Measurements from ENCODE around the gene DTNB.
A peak's percentile ranks its signal among the peaks of the same experiment; 100 is the strongest.
"Not testable (repeated sequence)": the region's sequence is repeated elsewhere in the genome, so short reads cannot be mapped to it uniquely, and the experiment has no call there.

Gene DTNB

GRCh38 chr2:25642298-25642697 is 31.1 kb downstream of the DTNB start:
- no peak for DNase-seq (ENCODE audit: low spot score in 2 of 2)
- Mint-ChIP-seq H3K27ac (ENCODE audit: low read depth) (no peak overlapping the region), H3K9me3 (no peaks in the 10 kb centered on the region), H3K4me3 (no peak overlapping the region), H3K36me3 (ENCODE audit: insufficient read depth) (no peaks in the 10 kb centered on the region), H3K27me3 (no peaks in the 10 kb centered on the region), H3K4me1 (no peaks in the 10 kb centered on the region)
- ATAC-seq (replicated peaks; ENCODE audit: extremely low read depth, poor library complexity, severe bottlenecking), result no peak

GRCh38 chr2:25639696-25640095 is 33.7 kb downstream of the DTNB start:
- no peak overlapping the region for H3K4me3 Mint-ChIP-seq

GRCh38 chr2:25639131-25639530 is 34.2 kb downstream of the DTNB start:
- H3K36me3 Mint-ChIP-seq (ENCODE audit: insufficient read depth), result no peaks in the 10 kb centered on the region
- no peaks in the 10 kb centered on the region for H3K27me3 Mint-ChIP-seq
- H3K9me3 Mint-ChIP-seq, result no peaks in the 10 kb centered on the region
- no peak overlapping the region for H3K4me3 Mint-ChIP-seq
- H3K27ac Mint-ChIP-seq (ENCODE audit: low read depth), result no peak overlapping the region
- no peak for ATAC-seq (replicated peaks; ENCODE audit: extremely low read depth, poor library complexity, severe bottlenecking)
- DNase-seq (ENCODE audit: low spot score in 2 of 2), result no peak
- H3K4me1 Mint-ChIP-seq, result no peaks in the 10 kb centered on the region

More at GRCh38 chr2:25639696-25640095, 33.7 kb downstream of the DTNB start:
- Mint-ChIP-seq H3K27me3 (no peaks in the 10 kb centered on the region), H3K36me3 (ENCODE audit: insufficient read depth) (no peaks in the 10 kb centered on the region), H3K9me3 (no peaks in the 10 kb centered on the region), H3K4me1 (no peaks in the 10 kb centered on the region), H3K27ac (ENCODE audit: low read depth) (no peak overlapping the region)
- DNase-seq (ENCODE audit: low spot score in 2 of 2) (no peak), ATAC-seq (replicated peaks; ENCODE audit: extremely low read depth, poor library complexity, severe bottlenecking) (no peak)

GRCh38 chr2:25635797-25636196 is 37.6 kb downstream of the DTNB start:
- Mint-ChIP-seq H3K4me1 (no peaks in the 10 kb centered on the region), H3K9me3 (no peaks in the 10 kb centered on the region), H3K27me3 (no peaks in the 10 kb centered on the region), H3K4me3 (no peak overlapping the region), H3K36me3 (ENCODE audit: insufficient read depth) (peaks cover 2% of the 10 kb centered on the region), H3K27ac (ENCODE audit: low read depth) (no peak overlapping the region)
- DNase-seq (ENCODE audit: low spot score in 2 of 2) (no peak), ATAC-seq (replicated peaks; ENCODE audit: extremely low read depth, poor library complexity, severe bottlenecking) (no peak)

- not testable (repeated sequence) for H3K27me3 Mint-ChIP-seq; DNase-seq (ENCODE audit: low spot score in 2 of 2); H3K4me1 Mint-ChIP-seq; H3K27ac Mint-ChIP-seq (ENCODE audit: low read depth); H3K4me3 Mint-ChIP-seq; H3K9me3 Mint-ChIP-seq; ATAC-seq (replicated peaks; ENCODE audit: extremely low read depth, poor library complexity, severe bottlenecking); H3K36me3 Mint-ChIP-seq (ENCODE audit: insufficient read depth)
Observed at GRCh38 chr2:25633801-25634200, 39.6 kb downstream of the DTNB start.

- ATAC-seq (replicated peaks; ENCODE audit: extremely low read depth, poor library complexity, severe bottlenecking), result no peak
- no peaks in the 10 kb centered on the region for H3K4me1 Mint-ChIP-seq
- DNase-seq (ENCODE audit: low spot score in 2 of 2), result no peak
Observed at GRCh38 chr2:25632396-25632795, 41.0 kb downstream of the DTNB start.

GRCh38 chr2:25624635-25625034 is 48.7 kb downstream of the DTNB start:
- Mint-ChIP-seq H3K9me3 (no peaks in the 10 kb centered on the region), H3K27ac (ENCODE audit: low read depth) (no peak overlapping the region), H3K27me3 (no peaks in the 10 kb centered on the region), H3K4me3 (no peak overlapping the region), H3K4me1 (no peaks in the 10 kb centered on the region), H3K36me3 (ENCODE audit: insufficient read depth) (peaks cover 16% of the 10 kb centered on the region)
- ATAC-seq (replicated peaks; ENCODE audit: extremely low read depth, poor library complexity, severe bottlenecking) (no peak), DNase-seq (ENCODE audit: low spot score in 2 of 2) (no peak)

More at GRCh38 chr2:25632396-25632795, 41.0 kb downstream of the DTNB start:
- no peaks in the 10 kb centered on the region for H3K27me3 Mint-ChIP-seq
- no peaks in the 10 kb centered on the region for H3K9me3 Mint-ChIP-seq
- no peak overlapping the region for H3K27ac Mint-ChIP-seq (ENCODE audit: low read depth)
- peaks cover 4% of the 10 kb centered on the region for H3K36me3 Mint-ChIP-seq (ENCODE audit: insufficient read depth)
- no peak overlapping the region for H3K4me3 Mint-ChIP-seq

GRCh38 chr2:25623361-25623760 is 50.0 kb downstream of the DTNB start:
- DNase-seq (ENCODE audit: low spot score in 2 of 2) (no peak), ATAC-seq (replicated peaks; ENCODE audit: extremely low read depth, poor library complexity, severe bottlenecking) (no peak)
- H3K4me1 Mint-ChIP-seq, result no peaks in the 10 kb centered on the region
- peaks cover 16% of the 10 kb centered on the region for H3K36me3 Mint-ChIP-seq (ENCODE audit: insufficient read depth)
- H3K27ac Mint-ChIP-seq (ENCODE audit: low read depth), result no peak overlapping the region
- H3K27me3 Mint-ChIP-seq, result no peaks in the 10 kb centered on the region
- no peak overlapping the region for H3K4me3 Mint-ChIP-seq
- H3K9me3 Mint-ChIP-seq, result no peaks in the 10 kb centered on the region

GRCh38 chr2:25620711-25621110 is 52.7 kb downstream of the DTNB start:
- Mint-ChIP-seq H3K36me3 (ENCODE audit: insufficient read depth) (peaks cover 10% of the 10 kb centered on the region), H3K4me3 (no peak overlapping the region), H3K27ac (ENCODE audit: low read depth) (no peak overlapping the region), H3K9me3 (no peaks in the 10 kb centered on the region), H3K4me1 (no peaks in the 10 kb centered on the region), H3K27me3 (no peaks in the 10 kb centered on the region)
- ATAC-seq (replicated peaks; ENCODE audit: extremely low read depth, poor library complexity, severe bottlenecking) (no peak), DNase-seq (ENCODE audit: low spot score in 2 of 2) (no peak)

- Mint-ChIP-seq H3K4me1 (no peaks in the 10 kb centered on the region), H3K4me3 (no peak overlapping the region), H3K9me3 (no peaks in the 10 kb centered on the region), H3K27ac (ENCODE audit: low read depth) (peak overlapping the region; percentile 32), H3K27me3 (no peaks in the 10 kb centered on the region), H3K36me3 (ENCODE audit: insufficient read depth) (peaks cover 6% of the 10 kb centered on the region)
- no peak for ATAC-seq (replicated peaks; ENCODE audit: extremely low read depth, poor library complexity, severe bottlenecking)
- no peak for DNase-seq (ENCODE audit: low spot score in 2 of 2)
Observed at GRCh38 chr2:25620077-25620476, 53.3 kb downstream of the DTNB start.

- Mint-ChIP-seq H3K27me3 (no peaks in the 10 kb centered on the region), H3K27ac (ENCODE audit: low read depth) (no peak overlapping the region)
Observed at GRCh38 chr2:25619185-25619584, 54.2 kb downstream of the DTNB start.

GRCh38 chr2:25618676-25619075 is 54.7 kb downstream of the DTNB start:
- ATAC-seq (replicated peaks; ENCODE audit: extremely low read depth, poor library complexity, severe bottlenecking) (no peak), DNase-seq (ENCODE audit: low spot score in 2 of 2) (no peak)
- H3K4me1 Mint-ChIP-seq, result no peaks in the 10 kb centered on the region
- peaks cover 6% of the 10 kb centered on the region for H3K36me3 Mint-ChIP-seq (ENCODE audit: insufficient read depth)
- H3K9me3 Mint-ChIP-seq, result no peaks in the 10 kb centered on the region
- no peak overlapping the region for H3K27ac Mint-ChIP-seq (ENCODE audit: low read depth)
- no peaks in the 10 kb centered on the region for H3K27me3 Mint-ChIP-seq
- H3K4me3 Mint-ChIP-seq, result no peak overlapping the region

More at GRCh38 chr2:25619185-25619584, 54.2 kb downstream of the DTNB start:
- H3K4me3 Mint-ChIP-seq, result no peak overlapping the region
- H3K4me1 Mint-ChIP-seq, result no peaks in the 10 kb centered on the region
- no peaks in the 10 kb centered on the region for H3K9me3 Mint-ChIP-seq
- peaks cover 6% of the 10 kb centered on the region for H3K36me3 Mint-ChIP-seq (ENCODE audit: insufficient read depth)
- ATAC-seq (replicated peaks; ENCODE audit: extremely low read depth, poor library complexity, severe bottlenecking) (no peak), DNase-seq (ENCODE audit: low spot score in 2 of 2) (no peak)

- ATAC-seq (replicated peaks; ENCODE audit: extremely low read depth, poor library complexity, severe bottlenecking) (no peak), DNase-seq (ENCODE audit: low spot score in 2 of 2) (no peak)
- Mint-ChIP-seq H3K36me3 (ENCODE audit: insufficient read depth) (peaks cover 6% of the 10 kb centered on the region), H3K27me3 (no peaks in the 10 kb centered on the region), H3K4me3 (no peak overlapping the region), H3K9me3 (no peaks in the 10 kb centered on the region), H3K27ac (ENCODE audit: low read depth) (no peak overlapping the region), H3K4me1 (no peaks in the 10 kb centered on the region)
Observed at GRCh38 chr2:25617948-25618646, 55.3 kb downstream of the DTNB start.

Data from central memory CD8-positive, alpha-beta T cell (primary cell).